ENCODE results near the gene CYP4F11. TPM values are rescaled to one million over a fixed set of nuclear protein-coding genes. Genes with fewer than 3 reads are reported as not detected.

The CYP4F11 gene
- total RNA-seq, 1 experiment from 2014 or later, result not detected

DNA sequence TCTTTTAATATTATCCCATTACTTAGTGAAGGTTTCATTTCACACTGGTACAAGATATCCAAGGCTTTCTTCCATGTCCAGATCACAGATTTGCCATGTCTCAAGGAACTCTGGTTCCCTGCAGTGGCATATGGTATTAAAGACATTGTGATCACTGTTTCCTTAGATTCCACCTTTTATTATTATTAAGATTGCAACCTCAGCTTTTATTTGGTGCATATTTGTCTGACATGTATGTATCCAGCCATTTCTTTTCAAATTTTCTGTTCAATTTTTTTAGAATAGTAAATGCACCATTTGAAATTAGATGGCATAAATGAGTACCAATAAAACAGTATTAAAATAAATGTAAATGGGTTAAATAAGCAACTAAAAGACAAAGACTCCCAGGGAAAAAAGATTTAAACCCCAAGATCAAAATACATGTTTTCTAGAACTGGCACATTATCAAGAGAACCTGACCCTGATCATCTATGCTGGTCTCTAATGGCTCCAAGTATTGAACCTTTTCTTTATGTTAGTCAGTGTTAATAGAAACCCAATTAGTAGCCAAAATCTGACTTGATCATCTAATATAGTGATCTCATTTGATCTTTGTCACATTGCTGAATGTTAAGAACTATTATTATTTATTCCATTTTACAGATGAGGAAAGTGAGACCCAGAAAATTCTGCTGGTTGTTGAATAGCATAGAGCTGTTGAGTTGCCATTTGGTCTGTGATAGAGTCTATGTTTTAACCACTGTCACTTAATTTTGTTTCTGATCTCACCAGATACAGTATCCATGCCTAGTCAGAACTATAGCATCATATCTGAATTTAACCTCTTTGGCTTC is 14.1 kb upstream of the CYP4F11 start, which contains the start of gene OR10H4:
Gene OR10H4 (plus strand): TSS at position 786 of the 836 bp plus-strand sequence. CDS start 0 bp downstream, at position 786.
- no peak within 1 kb of the TSS for H3K4me3 Mint-ChIP-seq
- H4K8ac ChIP-seq (replicated peaks; ENCODE audit: insufficient read length, low read depth, low read length), result no peak within 1 kb of the TSS
- no peaks in the 10 kb centered on the region for H3K4me1 ChIP-seq (ENCODE audit: insufficient read depth, low read length)
- no peak within 1 kb of the TSS for H2BK20ac ChIP-seq (ENCODE audit: low read depth, low read length, poor library complexity, severe bottlenecking)
- no peak within 1 kb of the TSS for H2BK12ac ChIP-seq (ENCODE audit: insufficient read length, low read depth, low read length)
- no peaks in the 10 kb centered on the region for H4K20me1 ChIP-seq (ENCODE audit: control insufficient read depth, insufficient read depth, insufficient read length)
- no peak within 1 kb of the TSS for H3K9ac ChIP-seq (ENCODE audit: extremely low read depth, insufficient read length, low read length)
- H3K4me1 Mint-ChIP-seq, result no peaks in the 10 kb centered on the region
- no peak within 1 kb of the TSS for H2BK120ac ChIP-seq (ENCODE audit: low read depth, low read length, poor library complexity, severe bottlenecking)
- H4K91ac ChIP-seq (ENCODE audit: insufficient read length, low read depth, low read length), result no peak within 1 kb of the TSS
- H3K23ac ChIP-seq (ENCODE audit: insufficient read length, low read depth, low read length), result no peak within 1 kb of the TSS
- H2BK15ac ChIP-seq (ENCODE audit: low read depth, low read length), result no peak within 1 kb of the TSS
- H3K56ac ChIP-seq (ENCODE audit: insufficient read length, low read depth, low read length), result no peak within 1 kb of the TSS
- no peak within 1 kb of the TSS for H2BK5ac ChIP-seq (ENCODE audit: insufficient read length, low read length)
- H4K5ac ChIP-seq (ENCODE audit: insufficient read length, low read depth, low read length), result no peak within 1 kb of the TSS
- TF ChIP-seq, protein P1, sequence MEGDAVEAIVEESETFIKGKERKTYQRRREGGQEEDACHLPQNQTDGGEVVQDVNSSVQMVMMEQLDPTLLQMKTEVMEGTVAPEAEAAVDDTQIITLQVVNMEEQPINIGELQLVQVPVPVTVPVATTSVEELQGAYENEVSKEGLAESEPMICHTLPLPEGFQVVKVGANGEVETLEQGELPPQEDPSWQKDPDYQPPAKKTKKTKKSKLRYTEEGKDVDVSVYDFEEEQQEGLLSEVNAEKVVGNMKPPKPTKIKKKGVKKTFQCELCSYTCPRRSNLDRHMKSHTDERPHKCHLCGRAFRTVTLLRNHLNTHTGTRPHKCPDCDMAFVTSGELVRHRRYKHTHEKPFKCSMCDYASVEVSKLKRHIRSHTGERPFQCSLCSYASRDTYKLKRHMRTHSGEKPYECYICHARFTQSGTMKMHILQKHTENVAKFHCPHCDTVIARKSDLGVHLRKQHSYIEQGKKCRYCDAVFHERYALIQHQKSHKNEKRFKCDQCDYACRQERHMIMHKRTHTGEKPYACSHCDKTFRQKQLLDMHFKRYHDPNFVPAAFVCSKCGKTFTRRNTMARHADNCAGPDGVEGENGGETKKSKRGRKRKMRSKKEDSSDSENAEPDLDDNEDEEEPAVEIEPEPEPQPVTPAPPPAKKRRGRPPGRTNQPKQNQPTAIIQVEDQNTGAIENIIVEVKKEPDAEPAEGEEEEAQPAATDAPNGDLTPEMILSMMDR (conservative IDR thresholded peaks at IDR 0.05), result no peak
- no peaks in the 10 kb centered on the region; the same call in 1 of the 2 replicates for H3K27me3 Mint-ChIP-seq (ENCODE audit: low read depth)
- no peak within 1 kb of the TSS for H3T11ph ChIP-seq (ENCODE audit: low read length)
- no peak within 1 kb of the TSS for H3K27ac Mint-ChIP-seq
- H3K79me2 ChIP-seq (ENCODE audit: insufficient read depth, low read length), result no peaks in the 10 kb centered on the region
- no peak within 1 kb of the TSS for H3K27ac ChIP-seq (ENCODE audit: insufficient read length, low read depth, low read length)
- no peak within 1 kb of the TSS for H3K18ac ChIP-seq (ENCODE audit: insufficient read length, low read depth, low read length)
- H3K36me3 Mint-ChIP-seq (ENCODE audit: insufficient read depth in 1 of 3, low read depth in 3 of 3), result peaks cover 0 to 23% (median 12%) of the 10 kb centered on the region in 3 experiments; a peak in 6 of 7 replicates
- no peak within 1 kb of the TSS for H3K4ac ChIP-seq (ENCODE audit: low read depth, low read length)
- no peaks in the 10 kb centered on the region; the same call in 1 of the 2 replicates for H3K27me3 ChIP-seq (ENCODE audit: insufficient read depth, low read length)
- no peak for DNase-seq
- no peak within 1 kb of the TSS for H3K4me2 ChIP-seq (ENCODE audit: insufficient read depth, insufficient read length, low read length)
- no peak within 1 kb of the TSS for H2AK5ac ChIP-seq (ENCODE audit: insufficient read length, low read length)
- no peak within 1 kb of the TSS for H3K14ac ChIP-seq (ENCODE audit: insufficient read depth, low read length)
- H3K9me3 Mint-ChIP-seq, result peaks cover 85 to 86% of the 10 kb centered on the region in 2 experiments
- H3K79me1 ChIP-seq (ENCODE audit: insufficient read depth, low read depth, low read length, poor library complexity, severe bottlenecking), result no peaks in the 10 kb centered on the region
- no peak within 1 kb of the TSS for H2AFZ ChIP-seq (ENCODE audit: low read length)
- H3K23me2 ChIP-seq (ENCODE audit: insufficient read length, low read depth, low read length, poor library complexity, severe bottlenecking), result no peaks in the 10 kb centered on the region
- peaks cover 69% of the 10 kb centered on the region for H3K9me3 ChIP-seq (ENCODE audit: control insufficient read depth, low read depth, low read length)
